Measurements from ENCODE around the gene SYNJ2BP.
A peak's percentile ranks its signal among the peaks of the same experiment; 100 is the strongest.
"Not testable (repeated sequence)": the region's sequence is repeated elsewhere in the genome, so short reads cannot be mapped to it uniquely, and the experiment has no call there.

The SYNJ2BP gene, protein sequence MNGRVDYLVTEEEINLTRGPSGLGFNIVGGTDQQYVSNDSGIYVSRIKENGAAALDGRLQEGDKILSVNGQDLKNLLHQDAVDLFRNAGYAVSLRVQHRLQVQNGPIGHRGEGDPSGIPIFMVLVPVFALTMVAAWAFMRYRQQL

GRCh38 chr14:70416725-70417349, at the start of gene SYNJ2BP:
SYNJ2BP (minus strand) TSS chr14:70417090; CDS start chr14:70416963, 127 bp downstream.
- DNase-seq, result peak; percentile 53 to 61

GRCh38 chr14:70454731-70455130, 37.8 kb upstream of the SYNJ2BP start:
- no peak for DNase-seq

DNA sequence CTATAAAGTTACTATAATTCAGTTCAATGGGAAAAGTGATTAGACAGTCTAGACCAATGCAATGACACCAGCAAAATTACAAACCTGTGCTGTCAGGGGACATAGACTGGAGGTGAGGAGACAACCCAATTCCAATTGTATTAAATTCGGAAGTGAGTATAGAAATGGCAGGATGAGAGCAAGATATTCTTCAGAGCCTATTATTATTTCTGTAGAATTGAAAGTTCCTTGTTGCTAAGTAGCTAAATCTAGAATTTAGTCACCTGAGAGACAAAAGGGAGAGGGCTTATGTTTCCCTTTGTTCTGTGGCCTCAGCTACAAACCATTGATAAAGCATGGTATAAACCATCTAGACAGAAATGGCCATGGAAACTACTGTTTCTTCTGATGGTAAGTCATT, 35.0 kb upstream of the SYNJ2BP start, which contains the start of gene ADAM21:
ADAM21 (plus strand) TSS at position 301 of the 400 bp plus-strand sequence. CDS start 5,326 bp downstream, outside the sequence.
- no peak for DNase-seq

DNA sequence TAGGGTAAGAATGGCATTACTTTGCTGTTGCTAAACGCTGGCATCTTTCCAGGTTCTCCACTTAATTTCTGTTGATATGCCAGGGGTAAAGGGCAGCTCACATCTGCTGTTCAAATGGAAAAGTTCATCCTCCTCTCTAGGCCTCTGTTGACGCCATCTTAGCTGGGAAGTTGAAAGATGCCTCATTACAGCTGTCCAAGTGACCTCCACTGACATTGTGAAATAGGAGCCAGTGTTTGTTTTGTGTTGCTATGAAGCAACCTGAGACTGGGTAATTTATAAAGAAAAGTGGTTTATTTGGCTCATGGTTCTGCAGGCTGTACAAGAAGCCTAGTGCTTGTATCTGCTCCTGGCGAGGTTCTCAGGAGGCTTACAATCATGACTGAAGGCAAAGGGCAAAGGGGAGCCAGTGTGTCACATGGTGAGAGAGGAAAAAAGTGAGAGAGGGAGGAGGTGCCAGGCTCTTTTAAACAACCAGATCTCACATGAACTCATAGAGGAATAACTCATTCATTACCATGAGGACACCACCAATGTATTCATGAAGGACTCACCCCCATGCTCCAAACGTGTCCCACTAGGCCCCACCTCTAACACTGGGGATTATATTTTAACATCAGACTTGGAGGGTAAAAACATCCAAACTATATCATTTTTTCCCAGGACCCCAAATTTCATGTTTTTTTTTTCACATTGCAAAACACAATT, 31.9 kb upstream of the SYNJ2BP start:
- no peak for DNase-seq

GRCh38 chr14:70442750-70443149, 25.9 kb upstream of the SYNJ2BP start:
- DNase-seq, result no peak

GRCh38 chr14:70441641-70442040, 24.8 kb upstream of the SYNJ2BP start:
- no peak for DNase-seq

DNA sequence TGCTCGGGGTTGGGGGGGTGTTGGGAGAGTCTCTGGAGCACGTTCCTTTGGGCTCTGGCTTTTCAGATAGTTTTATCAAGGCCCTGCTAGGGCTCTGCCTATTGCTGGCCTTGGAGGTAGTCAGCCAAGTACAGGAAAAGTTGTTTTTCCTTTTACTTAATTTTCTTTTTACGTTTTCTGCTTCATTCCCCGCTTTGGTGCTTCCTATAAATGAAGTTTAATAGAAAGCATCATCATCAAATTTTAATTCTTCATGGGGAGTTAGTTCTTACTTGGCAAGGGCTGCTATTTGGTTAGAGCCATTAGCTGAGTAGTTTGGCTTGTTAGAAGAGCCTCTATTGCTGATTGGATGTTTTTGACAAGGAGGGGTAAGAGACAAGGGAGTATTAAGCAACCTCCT, 20.0 kb upstream of the SYNJ2BP start:
- no peak for DNase-seq

- not testable (repeated sequence) for DNase-seq
Observed at GRCh38 chr14:70426555-70426954, 9.7 kb upstream of the SYNJ2BP start.

DNA sequence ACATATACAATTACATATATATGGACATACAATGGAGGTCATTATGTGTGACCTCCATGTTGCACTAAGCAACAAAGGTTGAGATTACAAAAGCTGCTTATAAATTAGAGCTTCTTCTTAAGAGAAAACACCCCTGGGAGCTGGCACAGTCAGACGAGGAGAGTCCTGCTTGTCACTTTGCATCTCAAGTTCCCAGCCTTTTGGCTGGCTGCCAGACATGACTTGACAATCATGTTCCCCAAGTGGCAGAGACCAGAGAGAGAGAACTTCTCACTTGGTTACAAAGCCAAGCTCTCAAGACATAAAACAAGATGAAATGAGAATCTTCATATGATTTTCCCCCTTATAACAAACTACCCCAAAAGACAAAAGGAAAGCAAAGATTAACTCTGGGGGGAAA, 8.5 kb upstream of the SYNJ2BP start:
- no peak for DNase-seq

- no peak for DNase-seq
Observed at GRCh38 chr14:70422538-70422937, 5.6 kb upstream of the SYNJ2BP start.

GRCh38 chr14:70419270-70419931, 2.5 kb upstream of the SYNJ2BP start:
- not testable (repeated sequence) for DNase-seq

GRCh38 chr14:70416338-70416724, 559 bp downstream of the SYNJ2BP start:
- no peak for DNase-seq

GRCh38 chr14:70415788-70416187, 1.1 kb downstream of the SYNJ2BP start:
- DNase-seq, result no peak

DNA sequence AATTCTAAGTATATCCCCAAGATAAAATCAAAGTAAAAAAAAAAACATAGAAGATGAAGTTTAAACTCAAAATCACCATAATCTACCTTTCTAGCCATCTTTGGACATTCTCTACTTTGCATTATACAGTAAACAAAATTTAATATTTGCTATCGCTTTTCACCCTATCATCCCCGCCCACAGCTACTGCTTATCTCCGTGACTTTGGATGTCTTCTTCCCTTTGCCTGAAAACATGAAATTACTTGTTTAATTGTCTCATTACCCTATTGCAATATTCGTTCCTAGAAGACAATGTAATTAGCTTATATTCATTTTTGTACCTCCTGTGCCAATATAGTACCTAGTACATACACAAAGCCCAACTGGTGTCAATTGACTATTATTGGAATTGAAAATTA, 9.3 kb downstream of the SYNJ2BP start:
- DNase-seq, result no peak

DNA sequence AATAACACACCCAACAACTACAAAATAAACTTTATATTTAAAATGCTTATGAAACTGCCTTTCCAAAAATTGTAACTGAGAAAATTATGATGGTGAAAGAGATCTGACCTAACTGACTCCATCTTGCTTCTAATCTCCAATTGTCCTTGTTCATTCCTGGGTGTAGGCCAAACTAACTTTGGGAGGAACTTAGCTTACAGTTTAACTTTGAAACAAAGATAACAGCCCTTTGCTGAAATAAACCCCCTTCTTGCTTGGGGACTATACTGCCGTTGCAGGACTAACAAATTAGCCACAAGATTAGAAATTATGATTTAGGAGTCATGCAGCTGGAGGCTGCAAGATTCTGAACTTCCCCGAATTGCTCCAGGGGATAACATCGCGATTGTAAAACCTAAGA, 10.7 kb downstream of the SYNJ2BP start:
- not testable (repeated sequence) for DNase-seq

DNA sequence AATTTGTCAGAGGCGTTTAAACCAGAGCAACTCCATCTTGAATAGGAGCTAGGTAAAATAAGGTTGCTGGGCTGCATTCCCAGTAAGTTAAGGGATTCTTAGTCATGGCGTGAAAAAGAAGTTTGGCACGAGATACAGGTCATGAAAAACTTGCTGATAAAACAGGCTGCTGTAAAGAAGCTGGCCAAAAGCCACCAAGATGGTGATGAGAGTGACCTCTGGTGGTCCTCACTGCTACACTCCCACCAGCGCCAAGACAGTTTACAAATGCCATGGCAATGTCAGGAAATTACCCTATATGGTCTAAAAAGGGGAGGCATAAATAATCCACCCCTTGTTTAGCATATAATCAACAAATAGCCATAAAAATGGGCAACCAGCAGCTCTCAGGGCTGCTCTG, 13.6 kb downstream of the SYNJ2BP start:
- not testable (repeated sequence) for DNase-seq

DNA sequence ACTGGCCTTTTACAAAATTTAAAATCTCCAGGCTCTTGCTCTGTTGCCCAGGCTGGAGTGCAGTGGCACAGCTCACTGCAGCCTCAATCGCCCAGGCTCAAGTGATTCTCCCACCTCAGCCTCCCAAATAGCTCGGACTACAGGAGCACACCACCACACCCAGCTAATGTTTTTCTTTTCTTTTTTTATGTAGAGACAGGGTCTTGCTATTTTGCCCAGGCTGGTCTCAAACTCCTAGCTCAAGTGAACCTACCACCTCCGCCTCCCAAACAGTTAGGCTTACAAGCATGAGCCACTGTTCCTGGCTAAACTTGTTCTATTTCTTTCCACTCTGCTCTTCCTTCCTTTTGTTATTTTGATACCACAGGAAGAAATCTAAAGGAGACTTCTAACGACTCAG, 15.2 kb downstream of the SYNJ2BP start:
- no peak for DNase-seq

DNA sequence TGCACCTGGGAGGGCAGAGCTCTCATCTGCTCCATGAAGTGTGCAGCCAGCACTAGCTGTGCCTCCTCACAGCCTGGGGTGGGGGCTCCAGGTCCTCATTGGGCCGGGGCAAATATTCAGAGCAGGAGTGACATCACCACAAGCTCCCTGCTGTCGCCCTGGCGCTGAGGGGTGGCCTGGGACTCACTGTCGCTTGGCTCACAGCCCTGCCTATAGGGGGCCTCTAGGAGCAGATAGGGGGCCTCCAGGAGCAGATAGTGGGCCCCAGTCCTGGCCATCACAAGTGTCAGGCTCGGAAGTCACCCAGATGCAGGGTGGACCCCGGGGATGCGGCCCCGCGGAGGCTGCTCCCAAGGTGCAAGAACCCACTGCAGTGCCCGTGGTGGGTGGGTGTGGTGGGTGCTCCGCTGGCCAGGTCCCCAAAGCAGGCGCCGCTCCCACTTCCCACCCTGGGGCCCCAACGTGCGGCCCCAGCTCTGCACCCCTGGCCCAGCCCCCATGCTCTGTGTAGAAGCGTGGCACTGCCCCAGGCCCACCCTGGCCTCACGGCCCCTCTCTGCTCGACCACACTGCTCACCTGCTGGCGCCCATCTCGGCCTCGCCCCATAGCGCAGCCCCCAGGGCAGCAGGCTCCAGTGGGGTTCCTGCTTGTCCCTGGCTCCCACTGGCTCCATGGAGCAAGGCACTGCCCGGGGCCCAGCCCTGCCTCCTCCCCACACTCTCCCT, 18.0 kb downstream of the SYNJ2BP start:
- DNase-seq, result no peak

- DNase-seq, result no peak
Observed at GRCh38 chr14:70398280-70398679, 18.6 kb downstream of the SYNJ2BP start.

GRCh38 chr14:70397746-70398145, 19.1 kb downstream of the SYNJ2BP start:
- no peak for DNase-seq

GRCh38 chr14:70394674-70395306, 22.1 kb downstream of the SYNJ2BP start:
- DNase-seq, result no peak

DNA sequence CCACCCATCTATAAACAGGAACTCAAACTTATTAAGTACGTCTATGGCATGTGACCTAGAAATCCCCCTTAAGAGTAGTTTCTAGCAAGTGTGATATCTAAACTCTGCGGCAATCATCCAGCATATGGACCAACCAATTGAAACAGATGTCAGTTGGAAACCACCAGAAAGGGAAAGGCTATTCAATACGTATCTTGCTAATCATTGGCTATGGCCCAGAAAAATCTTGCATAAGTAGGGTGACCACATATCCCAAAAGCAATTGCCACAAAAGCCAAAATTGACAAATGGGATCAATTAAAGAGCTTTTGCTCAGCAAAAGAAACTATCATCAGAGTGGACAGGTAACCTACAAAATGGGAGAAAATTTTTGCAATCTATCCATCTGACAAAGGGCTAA, 24.2 kb downstream of the SYNJ2BP start:
- DNase-seq, result no peak
